ENCODE data around the gene FAM193A.
"Not testable (repeated sequence)": the region's sequence is repeated elsewhere in the genome, so short reads cannot be mapped to it uniquely, and the experiment has no call there.

- TF ChIP-seq CTCF (IDR thresholded peaks at IDR 0.05; ENCODE audit: low read depth, low read length); EZH2phosphoT487 (IDR thresholded peaks at IDR 0.05; ENCODE audit: low read depth): not testable (repeated sequence)
Observed at GRCh38 chr4:2514193-2514592, 22.3 kb upstream of the FAM193A start.

Measured in OCI-LY3 (cell line).